LNCAP (cell line): ENCODE data around the gene MFSD2A.

Experiments
- CTCF ChIP-seq: fragments of 450-650 bp; IDR thresholded peaks from 2 replicates; pipeline ENCODE4 v1.5.1; 2017; ENCODE audit warnings: mild to moderate bottlenecking

MFSD2A gene

GRCh38 chr1:39954870-39955546 is at the start of gene MFSD2A:
Gene MFSD2A, plus strand, starts transcription at chr1:39955145. Its CDS starts 148 bp downstream, at chr1:39955293.
- no peak for TF ChIP-seq CTCF

- no peak for TF ChIP-seq CTCF
These were observed 49.8 kb upstream of the MFSD2A start for GRCh38 chr1:39905172-39905571.

- TF ChIP-seq CTCF = no peak
These were observed 47.2 kb upstream of the MFSD2A start for GRCh38 chr1:39907528-39908453.

- no peak for TF ChIP-seq CTCF
These were observed 46.4 kb upstream of the MFSD2A start for GRCh38 chr1:39908534-39908933.

GRCh38 chr1:39910263-39910662 is 44.7 kb upstream of the MFSD2A start:
- TF ChIP-seq CTCF = no peak

GRCh38 chr1:39915499-39916129 is 39.3 kb upstream of the MFSD2A start:
- TF ChIP-seq CTCF = no peak

GRCh38 chr1:39917825-39918224 is 37.1 kb upstream of the MFSD2A start:
- TF ChIP-seq CTCF = no peak
